Gastrocnemius medialis (tissue), 4 donors: ENCODE measurements around the gene GCHFR. TPM values are rescaled to one million over a fixed set of nuclear protein-coding genes. Genes with fewer than 3 reads are reported as not detected.

Source experiments
- ATAC-seq, 2 donors: fragments of 150-250 bp; one replicate each; pipeline ENCODE4 v1.9.1; 2016
- DNase-seq, 2 donors: peaks; one replicate each; pipeline ENCODE4 v3.0.0-alpha.2; 2019
- H3K27ac ChIP-seq, 4 donors: fragments of 200-600 bp; sonication (generic); 1 replicate in 1 of 4; 2 replicates in 3 of 4; pipeline ENCODE4 v1.5.1; 2016 to 2018; ENCODE audit warnings: mild to moderate bottlenecking in 2 of 4, moderate library complexity in 1 of 4
- H3K27me3 ChIP-seq, 3 donors: fragments of 200-600 bp; sonication (generic) in 2 of 3; 1 replicate in 1 of 3; 2 replicates in 2 of 3; pipeline versions ENCODE4 v1.5.1 to v1.6.0; 2016 to 2019; ENCODE audit warnings: mild to moderate bottlenecking in 1 of 3, moderate library complexity in 1 of 3
- H3K36me3 ChIP-seq, 2 donors: fragments of 200-600 bp; sonication (generic) in 1 of 2; one replicate each; pipeline ENCODE4 v1.5.1; 2017 to 2018
- H3K4me1 ChIP-seq, 2 donors: fragments of 200-600 bp; sonication (generic) in 1 of 2; one replicate each; pipeline ENCODE4 v1.5.1; 2016 to 2017; ENCODE audit warnings: mild to moderate bottlenecking in 2 of 2
- H3K4me3 ChIP-seq, 4 donors: fragments of 200-600 bp; sonication (generic) in 3 of 4; 1 replicate in 1 of 4; 2 replicates in 3 of 4; pipeline ENCODE4 v1.5.1; 2016 to 2019; ENCODE audit warnings: mild to moderate bottlenecking in 2 of 4
- H3K9me3 ChIP-seq, 3 donors: fragments of 200-600 bp; sonication (generic) in 2 of 3; 1 replicate in 1 of 3; 2 replicates in 2 of 3; pipeline ENCODE4 v1.5.1; 2016 to 2019
- CTCF ChIP-seq, 5 experiments: fragments of 450-650 bp in 3 of 5; fragments of 200-600 bp in 2 of 5; sonication (generic) in 2 of 5; IDR thresholded peaks in 4 of 5; conservative IDR thresholded peaks in 1 of 5; 1 replicate in 4 of 5; 2 replicates in 1 of 5; pipeline ENCODE4 v1.5.1; 2016 to 2019; ENCODE audit warnings: antibody characterized with exemption in 5 of 5, mild to moderate bottlenecking in 3 of 5, moderate library complexity in 3 of 5
- POLR2A ChIP-seq, 2 donors: fragments of 450-650 bp; IDR thresholded peaks; one replicate each; pipeline ENCODE4 v1.6.1; 2017; ENCODE audit warnings: antibody characterized with exemption in 2 of 2, mild to moderate bottlenecking in 2 of 2, moderate library complexity in 2 of 2
- in situ Hi-C, 4 donors: fragments of 200-750 bp; cut with MboI; loops; one replicate each; pipeline versions ENCODE4 v1.15.0 to v1.8.0; 2017; ENCODE audit warnings: low sequenced_read_pairs in 4 of 4
- intact Hi-C: fragments of 100-400 bp; cut with DNase I; formaldehyde crosslinking; loops from one replicate; pipeline ENCODE4 v1.15.1; 2023; ENCODE audit warnings: low total_unique reads
- total RNA-seq, 4 donors: library from RNA; depleted of rRNA; stranded (reverse); fragments of >200 nt; gene quantifications; one replicate each; pipeline versions ENCODE4 v1.1.0 to v1.2.3, GENCODE V29; 2016

Gene GCHFR
- total RNA-seq, 4 donors from 2014 or later = 0.49 to 16.9 (median 14.4) TPM

DNA sequence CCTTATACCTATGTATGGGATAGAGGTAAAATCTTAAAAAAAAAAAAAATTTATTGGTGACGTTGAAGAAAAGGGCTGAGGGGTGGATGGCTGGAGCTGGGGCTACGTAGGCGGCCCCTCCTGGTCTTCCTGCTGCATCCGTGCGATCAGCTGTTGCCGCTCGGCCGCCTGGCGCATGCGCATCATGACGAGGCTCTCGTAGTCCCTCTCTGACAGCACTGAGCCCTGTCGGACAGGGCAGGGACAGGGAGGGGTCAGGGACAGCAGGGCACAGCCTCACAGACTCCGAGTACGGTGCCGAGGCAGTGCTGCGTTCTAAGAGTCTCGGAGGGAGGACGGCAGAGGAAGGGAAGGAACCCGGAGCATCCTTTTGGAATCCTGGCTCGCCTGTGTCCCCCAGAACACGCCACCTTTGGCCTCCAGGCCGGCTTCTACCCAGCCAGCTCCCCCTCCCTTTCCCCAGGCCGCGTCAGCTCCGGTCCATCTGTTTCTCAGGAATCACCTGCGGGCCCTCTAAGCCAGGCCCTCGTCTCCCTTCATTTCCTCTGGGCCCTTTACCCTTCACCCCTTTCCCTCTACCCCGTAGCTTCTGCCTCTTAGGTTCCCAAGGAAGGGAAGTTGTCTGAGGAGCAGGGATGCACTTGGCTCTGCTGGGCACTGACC is 4.1 kb downstream of the GCHFR start:
- H3K4me3 ChIP-seq = no peak overlapping the region
- H3K4me1 ChIP-seq = peaks cover 21 to 24% of the 10 kb centered on the region in 2 donors
- intact Hi-C loops (loop anchor here (10.0 kb wide), 1 partner anchor 347 kb away; the partner anchor contains the start of gene INO80), in situ Hi-C loops (no loop called here)
- H3K36me3 ChIP-seq = peaks cover 0 to 19% of the 10 kb centered on the region in 2 donors
- H3K27ac ChIP-seq = no peak overlapping the region
- DNase-seq (no peak), ATAC-seq (no peak)
- H3K9me3 ChIP-seq = no peaks in the 10 kb centered on the region
- TF ChIP-seq POLR2A (IDR thresholded peaks at IDR 0.05) = no peak
- no peak for TF ChIP-seq CTCF (IDR thresholded peaks at IDR 0.05 in 4 of 5, conservative IDR thresholded peaks at IDR 0.05 in 1 of 5)
- no peaks in the 10 kb centered on the region for H3K27me3 ChIP-seq

GRCh38 chr15:40768521-40769273 is 4.8 kb downstream of the GCHFR start:
- no peak for DNase-seq
- ATAC-seq = no peak
- Histone ChIP-seq H3K4me3 (no peak overlapping the region), H3K36me3 (peaks cover 0 to 27% of the 10 kb centered on the region in 2 donors), H3K27ac (peak overlapping the region in 1 of 4 donors; percentile 47), H3K27me3 (no peaks in the 10 kb centered on the region), H3K4me1 (peaks cover 14 to 17% of the 10 kb centered on the region in 2 donors), H3K9me3 (no peaks in the 10 kb centered on the region)
- no peak for TF ChIP-seq CTCF (IDR thresholded peaks at IDR 0.05 in 4 of 5, conservative IDR thresholded peaks at IDR 0.05 in 1 of 5)
- TF ChIP-seq POLR2A (IDR thresholded peaks at IDR 0.05) = no peak
- in situ Hi-C loops (no loop called here), intact Hi-C loops (loop anchor here (10.0 kb wide), 1 partner anchor 346 kb away; the partner anchor contains the start of gene INO80)

DNA sequence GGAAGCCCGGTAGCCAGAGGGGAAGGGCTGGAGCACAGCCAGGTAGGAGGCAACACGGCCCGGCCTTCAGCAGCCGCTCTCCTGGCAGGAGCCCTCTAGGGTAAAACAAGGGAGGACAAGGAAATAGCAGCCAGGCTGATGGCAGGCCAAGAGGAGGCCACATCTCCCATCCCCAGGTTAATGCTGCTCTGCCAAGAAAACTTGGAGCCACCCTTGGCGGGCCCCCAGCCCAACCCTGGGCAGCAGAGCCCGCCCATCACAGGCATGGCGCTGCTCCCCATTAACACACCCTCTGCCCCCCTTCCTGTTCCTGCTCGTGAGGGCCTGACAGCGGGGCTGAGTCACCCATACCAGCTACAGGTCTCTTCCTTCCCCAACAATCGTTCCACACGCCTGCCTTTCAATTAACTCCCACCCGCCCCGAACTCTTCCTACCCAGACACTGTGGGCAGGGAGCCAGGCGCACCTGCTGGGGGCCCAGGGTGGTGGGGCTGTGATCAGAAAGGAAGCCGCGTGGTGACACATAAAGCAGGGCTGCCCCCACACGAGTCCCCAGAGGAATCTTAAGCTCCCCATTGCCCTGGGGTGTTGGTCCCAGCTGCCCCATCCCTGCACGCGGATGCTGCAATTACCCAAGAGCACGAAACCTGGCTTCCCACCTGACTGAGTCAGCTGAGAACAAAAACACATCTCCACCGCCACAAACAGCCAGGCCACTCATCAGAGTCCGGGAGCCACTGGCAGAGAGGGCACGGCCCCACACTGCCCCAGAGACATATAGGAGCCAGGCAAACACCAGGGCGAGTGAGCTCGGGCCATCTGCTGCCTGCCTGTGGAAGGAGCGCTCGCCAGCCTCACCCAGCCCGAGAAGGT is 5.6 kb downstream of the GCHFR start, which contains the start of gene C15orf62:
Gene C15orf62 (plus strand): TSS at position 707 of the 873 bp plus-strand sequence. CDS start 516 bp downstream, outside the sequence.
- Histone ChIP-seq H3K27me3 (no peaks in the 10 kb centered on the region), H3K9me3 (no peaks in the 10 kb centered on the region), H3K27ac (peak within 1 kb of the TSS in 3 of 4 donors; percentile 22 to 47 (median 31)), H3K4me1 (peaks cover 7 to 12% of the 10 kb centered on the region in 2 donors), H3K4me3 (no peak within 1 kb of the TSS), H3K36me3 (peaks cover 0 to 35% of the 10 kb centered on the region in 2 donors)
- ATAC-seq (no peak), DNase-seq (no peak)
- intact Hi-C loops (loop anchor here (10.0 kb wide), 1 partner anchor 345 kb away; the partner anchor contains the start of gene INO80), in situ Hi-C loops (no loop called here)
- TF ChIP-seq CTCF (IDR thresholded peaks at IDR 0.05 in 4 of 5, conservative IDR thresholded peaks at IDR 0.05 in 1 of 5) (no peak), POLR2A (IDR thresholded peaks at IDR 0.05) (no peak)

GRCh38 chr15:40770147-40770721 is 6.4 kb downstream of the GCHFR start:
- Histone ChIP-seq H3K9me3 (no peaks in the 10 kb centered on the region), H3K27ac (peak overlapping the region in 3 of 4 donors; percentile 22 to 47 (median 31)), H3K36me3 (peaks cover 0 to 42% of the 10 kb centered on the region in 2 donors), H3K4me3 (no peak overlapping the region), H3K27me3 (no peaks in the 10 kb centered on the region), H3K4me1 (peaks cover under 1 to 6% of the 10 kb centered on the region in 2 donors)
- TF ChIP-seq CTCF (IDR thresholded peaks at IDR 0.05 in 4 of 5, conservative IDR thresholded peaks at IDR 0.05 in 1 of 5) = no peak
- TF ChIP-seq POLR2A (IDR thresholded peaks at IDR 0.05) = no peak
- intact Hi-C loops (no loop called here), in situ Hi-C loops (no loop called here)
- no peak for ATAC-seq
- DNase-seq = no peak
